GM21390 (cell line): ENCODE results near the gene GGCX.

Experiments
- ATAC-seq: cut with Tn5 transposase; IDR thresholded peaks from one replicate; pipeline ENCODE4 v1.9.1; 2021; ENCODE audit not compliant: unreplicated experiment

GGCX gene

DNA sequence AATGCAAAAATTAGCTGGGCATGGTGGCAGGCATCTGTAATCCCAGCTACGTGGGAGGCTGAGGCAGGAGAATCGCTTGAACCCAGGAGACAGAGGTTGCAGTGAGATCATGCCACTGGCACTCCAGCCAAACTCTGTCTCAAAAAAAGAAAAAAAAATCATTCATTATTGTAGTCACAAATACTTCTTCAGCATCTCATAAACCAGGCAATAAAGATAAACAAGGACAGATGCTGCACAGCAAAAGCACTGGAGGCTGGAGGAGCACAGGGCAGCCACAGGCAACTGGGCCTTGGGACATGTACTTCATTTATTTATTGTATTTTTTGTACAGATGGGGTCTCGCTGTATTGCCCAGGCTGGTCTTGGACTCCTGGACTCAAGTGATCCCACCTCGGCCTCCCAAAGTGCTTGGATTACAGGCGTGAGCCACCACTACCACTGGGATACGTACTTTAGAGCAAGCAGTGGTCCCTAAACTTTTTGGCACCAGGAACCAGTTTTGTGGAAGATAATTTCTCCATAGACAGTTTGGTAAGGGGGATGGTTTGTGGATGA lies 39.1 kb downstream of the GGCX start:
- no peak for ATAC-seq

DNA sequence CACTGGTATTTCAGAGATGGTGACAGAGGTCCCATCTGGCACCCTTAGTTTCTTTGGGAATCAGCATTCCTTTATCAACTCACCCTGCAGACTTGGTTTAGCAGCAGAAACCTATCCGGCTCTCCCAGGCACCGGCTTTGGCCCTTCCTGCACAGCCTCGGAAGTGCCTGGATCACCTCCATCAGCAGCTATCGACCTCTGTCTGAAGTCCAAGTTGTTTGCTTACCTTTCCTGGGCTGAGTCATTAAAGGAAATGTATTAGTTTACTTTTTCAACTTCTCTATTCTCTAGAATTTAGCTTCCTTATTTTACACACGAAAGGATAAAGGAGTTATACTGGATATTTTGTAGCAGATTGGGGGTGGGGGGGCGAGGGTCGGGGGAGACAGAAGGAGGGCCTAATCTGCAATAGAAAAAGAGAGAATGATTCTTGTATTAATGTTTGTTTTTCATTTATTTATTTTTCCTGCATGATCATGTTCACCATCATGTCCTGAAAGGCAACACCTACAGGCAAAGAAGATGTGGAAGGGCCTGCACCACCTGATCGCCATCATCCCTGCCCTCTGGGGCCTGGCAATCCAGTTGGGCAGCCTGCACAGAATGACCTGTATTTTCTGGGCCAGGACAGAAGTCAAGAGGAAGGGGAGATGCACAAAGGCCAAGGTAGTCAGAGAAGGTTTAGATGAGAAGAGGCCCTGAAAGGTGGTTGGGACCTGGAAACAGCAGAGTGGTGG lies 44.5 kb downstream of the GGCX start:
- no peak for ATAC-seq

DNA sequence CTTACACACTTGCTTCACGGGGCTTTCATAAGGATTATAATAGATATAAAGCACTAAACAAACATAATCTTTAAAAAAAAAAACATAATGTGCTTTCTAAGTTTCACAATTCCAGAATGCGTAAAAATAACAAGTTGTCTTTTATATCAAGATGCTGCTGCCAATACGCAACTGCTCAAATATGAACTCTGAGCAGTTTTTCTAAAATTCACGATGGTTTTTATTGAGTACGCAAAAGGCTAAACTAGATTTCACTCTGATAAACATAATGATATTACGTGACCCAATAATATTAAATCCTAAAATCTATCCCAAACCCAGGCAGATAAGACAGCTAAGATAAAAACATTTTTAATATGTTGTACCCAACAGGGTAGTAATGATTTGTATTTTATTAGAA lies 47.0 kb downstream of the GGCX start:
- no peak for ATAC-seq

- ATAC-seq = no peak
Observed at GRCh38 chr2:85511008-85511811, 50.1 kb downstream of the GGCX start.

GRCh38 chr2:85506768-85507181 lies 54.5 kb downstream of the GGCX start:
- ATAC-seq = no peak

GRCh38 chr2:85505551-85506238 lies 55.6 kb downstream of the GGCX start:
- no peak for ATAC-seq

- ATAC-seq = no peak
Observed at GRCh38 chr2:85504778-85505261, 56.5 kb downstream of the GGCX start.

DNA sequence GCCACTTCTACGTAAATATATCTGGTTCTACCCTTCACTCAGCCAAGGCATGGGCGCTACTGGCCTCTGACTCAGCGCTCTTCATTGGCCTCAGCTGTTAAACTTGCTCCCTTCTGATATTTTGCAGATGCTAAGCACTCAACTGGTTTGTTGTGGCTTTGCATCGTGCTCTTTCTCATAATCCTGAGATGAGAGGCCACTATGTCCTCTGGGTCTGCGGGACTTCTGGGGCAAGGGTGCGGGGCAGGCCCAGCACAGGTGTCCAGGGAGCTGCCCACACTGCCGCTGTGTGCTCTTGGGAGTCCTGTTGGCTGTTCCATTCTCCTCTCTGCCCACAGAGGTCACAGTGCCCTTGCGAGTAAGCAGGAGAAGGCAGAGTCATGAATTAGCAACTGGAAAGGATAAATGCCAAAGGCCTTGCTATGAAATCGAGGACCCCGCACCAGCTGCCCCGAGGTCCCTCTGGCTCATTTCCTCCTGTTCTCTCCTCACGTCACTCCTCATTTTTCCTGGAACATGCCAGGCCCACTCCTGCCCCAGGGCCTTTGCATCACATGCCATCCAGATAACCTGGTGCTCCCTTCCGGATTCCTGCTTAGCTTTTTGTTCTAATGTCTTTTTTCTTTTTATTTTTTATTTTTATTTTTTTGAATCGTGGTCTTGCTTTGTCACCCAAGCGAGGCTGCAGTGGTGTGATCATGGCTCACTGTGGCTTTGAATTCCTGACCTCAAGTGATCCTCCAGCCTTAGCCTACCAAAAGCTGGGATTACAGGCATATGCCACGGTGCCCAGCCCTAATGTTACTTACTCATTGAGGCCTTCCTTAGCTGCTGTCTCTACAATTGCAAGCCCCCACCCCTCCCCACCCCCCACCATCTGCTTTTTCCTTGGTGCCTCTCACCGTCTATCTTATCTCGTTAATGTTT lies 57.2 kb downstream of the GGCX start:
- no peak for ATAC-seq

DNA sequence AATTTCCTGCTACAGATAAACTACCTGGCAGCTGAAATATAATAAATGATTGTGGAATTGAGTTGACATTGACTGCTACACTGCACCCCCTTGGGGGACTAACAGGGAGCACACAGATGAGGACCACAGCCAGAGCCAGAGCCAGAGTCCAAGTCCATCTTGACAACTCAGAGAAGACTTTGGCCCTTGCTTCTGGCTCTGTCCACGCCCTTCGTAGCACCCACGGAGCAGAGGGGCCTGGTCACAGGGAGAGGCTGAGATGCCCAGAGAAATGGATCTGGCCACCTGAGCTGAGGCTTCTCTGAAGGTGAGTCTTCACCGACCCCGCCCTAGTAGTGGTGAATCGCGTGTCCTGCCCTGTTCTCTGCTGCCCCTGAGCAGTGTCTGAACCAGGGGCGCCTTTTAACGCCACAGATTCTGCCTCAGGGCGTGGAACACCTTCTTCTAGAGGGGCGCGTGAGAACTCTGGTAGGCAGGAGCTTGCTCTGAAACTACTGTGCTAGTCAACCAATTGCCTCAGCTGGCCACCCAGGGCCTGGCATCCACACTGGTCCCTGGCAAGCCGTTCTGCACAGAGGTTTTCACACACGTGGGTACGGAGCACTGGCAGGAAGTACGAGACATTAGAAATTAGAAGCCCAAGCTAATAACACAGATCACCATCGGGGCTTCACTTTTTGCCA lies 58.0 kb downstream of the GGCX start:
- ATAC-seq = no peak

DNA sequence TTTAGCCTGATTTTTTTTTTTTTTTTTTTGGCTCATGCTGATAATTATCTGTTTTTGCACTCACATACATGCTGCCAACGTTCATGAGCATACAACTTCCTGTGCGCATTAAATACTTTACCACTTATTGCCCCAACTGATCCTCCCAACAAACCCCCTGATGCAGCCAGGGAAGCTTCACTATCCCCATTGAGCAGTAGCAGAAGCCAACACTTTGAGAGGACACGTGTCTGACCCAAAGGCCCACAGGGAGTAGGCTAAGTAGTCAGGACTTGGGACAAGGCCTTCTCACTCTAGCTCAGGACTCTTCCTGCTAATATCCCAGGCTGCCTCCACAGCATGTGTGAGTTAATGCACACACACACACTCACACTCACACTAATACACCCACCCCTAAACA lies 58.6 kb downstream of the GGCX start:
- no peak for ATAC-seq

GRCh38 chr2:85501248-85501647 lies 60.0 kb downstream of the GGCX start:
- no peak for ATAC-seq

DNA sequence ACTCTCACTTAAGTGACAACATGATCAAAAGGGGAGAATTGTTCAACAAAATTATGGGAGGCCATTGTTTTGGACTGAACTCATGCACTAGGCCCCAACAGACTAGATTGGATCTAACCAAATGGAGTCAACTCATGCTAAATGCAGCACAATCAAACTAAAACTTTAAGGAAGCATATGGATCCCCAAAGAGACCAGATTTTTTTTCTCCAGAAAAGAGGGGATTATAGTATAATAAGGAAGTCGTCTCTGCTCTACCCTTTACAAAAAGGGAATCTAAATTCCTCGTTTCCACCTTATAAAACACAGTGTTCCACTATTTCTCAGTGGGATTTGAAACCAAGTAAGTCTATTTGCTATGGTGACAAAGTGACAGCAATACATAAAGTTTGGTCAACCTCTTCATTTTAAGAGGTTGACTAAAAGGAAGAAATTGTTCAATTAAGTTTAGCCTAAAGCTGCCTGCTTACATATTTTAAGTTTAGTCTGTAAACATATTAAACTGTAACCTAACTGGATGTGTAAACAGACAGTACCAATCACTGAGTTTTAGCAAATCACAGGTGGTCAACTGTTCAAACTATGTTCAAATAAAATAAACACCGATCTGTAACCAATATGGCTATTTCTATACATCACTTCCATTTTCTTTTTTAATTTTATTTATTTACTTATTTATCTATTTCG lies 63.2 kb downstream of the GGCX start:
- ATAC-seq = no peak

- no peak for ATAC-seq
Observed at GRCh38 chr2:85496436-85496835, 64.9 kb downstream of the GGCX start.
